GM18868 (cell line): ENCODE results near the gene EPSTI1.
A peak's percentile ranks its signal among the peaks of the same experiment; 100 is the strongest.

Experiments
- ATAC-seq: cut with Tn5 transposase; IDR thresholded peaks from one replicate; pipeline ENCODE4 v1.9.1; 2021; ENCODE audit warnings: mild to moderate bottlenecking, moderate library complexity; ENCODE audit not compliant: unreplicated experiment

Gene EPSTI1

DNA sequence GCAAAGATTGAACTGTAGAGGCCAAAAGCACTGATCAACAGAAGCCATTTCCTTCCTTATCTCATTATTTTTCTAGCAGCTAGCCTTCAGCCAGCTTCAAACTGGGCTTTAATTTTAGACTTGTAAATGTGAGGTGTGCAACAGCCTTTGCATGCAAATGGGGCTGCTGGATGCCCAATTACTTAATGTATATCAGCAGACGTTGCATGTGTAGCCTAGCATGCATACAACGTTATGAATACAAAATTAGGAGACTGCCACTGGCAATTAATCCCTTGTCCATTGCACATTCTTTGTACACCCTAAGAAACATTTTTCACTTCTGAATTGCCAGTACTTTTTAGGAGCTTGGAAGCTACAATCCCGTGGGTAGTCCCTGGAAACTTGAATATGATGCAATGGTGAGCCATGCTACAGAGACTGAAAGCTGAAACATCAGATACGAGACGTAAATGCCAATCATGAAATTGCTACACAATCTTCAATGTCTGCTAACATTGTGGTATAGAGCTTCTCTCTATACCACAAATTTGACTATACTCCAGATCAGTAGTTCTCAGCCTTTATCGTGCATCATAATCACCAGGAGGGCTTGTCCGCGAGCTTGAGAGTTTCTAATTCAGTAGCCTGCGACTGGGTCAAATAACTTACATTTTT, 20.2 kb downstream of the EPSTI1 start:
- ATAC-seq = peak; percentile 55

GRCh38 chr13:42970824-42971690, 21.0 kb downstream of the EPSTI1 start:
- peak; percentile 76 for ATAC-seq

- ATAC-seq = no peak
Observed at GRCh38 chr13:42969565-42970172, 22.4 kb downstream of the EPSTI1 start.

- ATAC-seq = no peak
Observed at GRCh38 chr13:42968906-42969305, 23.1 kb downstream of the EPSTI1 start.

DNA sequence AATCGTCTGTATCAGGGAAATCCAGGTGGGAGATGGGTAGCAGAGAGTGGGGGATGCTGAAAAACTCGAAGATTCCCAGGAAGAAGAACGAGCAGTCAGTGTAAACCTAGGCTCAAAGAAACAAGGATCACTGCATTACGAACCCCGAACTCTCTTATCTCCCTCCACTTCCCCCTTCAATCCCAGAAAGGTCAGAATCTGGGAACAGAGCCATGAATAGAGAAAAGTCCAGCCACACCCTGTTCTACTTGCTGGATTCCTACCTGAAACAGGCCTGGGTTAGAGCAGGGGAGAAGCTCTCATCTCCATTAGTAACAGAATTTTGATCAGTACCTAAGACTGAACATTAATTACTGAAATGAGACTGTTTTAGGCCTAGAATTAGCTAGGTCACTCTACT, 24.4 kb downstream of the EPSTI1 start:
- no peak for ATAC-seq

- no peak for ATAC-seq
Observed at GRCh38 chr13:42965281-42965680, 26.8 kb downstream of the EPSTI1 start.

- ATAC-seq = no peak
Observed at GRCh38 chr13:42964761-42965161, 27.3 kb downstream of the EPSTI1 start.

DNA sequence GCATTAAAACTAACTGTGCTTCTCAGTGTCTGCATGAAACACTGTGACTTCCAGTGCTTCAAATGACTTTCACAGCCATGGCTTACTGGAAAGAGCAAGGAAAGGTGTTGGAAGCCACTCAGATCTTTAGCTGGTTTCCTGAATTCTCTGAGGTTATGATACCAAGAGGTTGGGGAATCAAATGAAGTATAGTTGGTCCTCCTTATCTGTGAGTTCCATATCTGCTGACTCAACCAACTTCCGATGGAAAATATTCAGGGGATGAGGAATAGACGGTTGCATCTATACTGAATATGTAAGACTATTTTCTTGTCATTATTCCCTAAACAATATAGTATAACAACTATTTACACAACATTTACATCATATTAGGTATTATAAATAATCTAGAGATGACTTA, 32.4 kb downstream of the EPSTI1 start:
- ATAC-seq = no peak

DNA sequence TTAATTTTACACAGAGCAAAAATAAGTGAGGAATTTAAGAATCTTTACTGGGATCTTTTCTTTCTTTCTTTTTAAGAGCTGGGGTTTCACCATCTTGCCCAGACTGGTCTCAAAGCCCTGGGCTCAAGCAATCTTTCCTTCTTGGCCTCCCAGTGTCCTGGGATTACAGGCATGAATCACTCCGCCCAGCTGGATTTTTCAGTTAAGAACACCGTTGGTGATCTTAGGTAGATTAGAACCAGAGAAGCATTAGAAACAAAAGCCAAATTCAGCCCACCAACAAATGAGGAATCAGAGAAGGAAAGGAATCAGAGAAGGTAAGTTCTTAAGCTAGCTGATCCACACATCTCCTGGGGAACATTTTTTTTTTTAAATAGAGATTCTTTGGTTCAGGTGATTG, 34.2 kb downstream of the EPSTI1 start:
- ATAC-seq = no peak

- ATAC-seq = no peak
Observed at GRCh38 chr13:42950181-42950580, 41.9 kb downstream of the EPSTI1 start.

- no peak for ATAC-seq
Observed at GRCh38 chr13:42947925-42948324, 44.1 kb downstream of the EPSTI1 start.

DNA sequence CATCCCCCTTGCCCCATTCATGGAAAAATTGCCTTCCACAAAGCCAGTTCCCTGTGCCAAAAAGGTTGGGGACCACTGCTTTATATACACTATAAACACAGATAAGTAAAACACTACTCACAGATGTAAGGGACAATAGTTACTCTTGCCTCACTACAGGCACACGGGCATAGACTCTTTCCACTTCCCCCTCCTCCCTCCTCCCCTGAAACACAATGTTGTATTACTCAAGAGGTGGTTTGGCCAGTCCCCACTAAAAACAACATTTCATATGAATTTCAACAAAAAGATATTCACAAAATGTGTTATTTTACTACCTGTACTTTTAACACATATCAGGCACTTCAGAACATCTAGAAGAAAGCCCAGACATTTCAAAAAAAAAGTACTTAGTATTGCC, 45.1 kb downstream of the EPSTI1 start:
- ATAC-seq = no peak

GRCh38 chr13:42929886-42930535, 62.0 kb downstream of the EPSTI1 start:
- ATAC-seq = no peak

GRCh38 chr13:42926555-42926954, 65.5 kb downstream of the EPSTI1 start:
- no peak for ATAC-seq

- ATAC-seq = no peak
Observed at GRCh38 chr13:42926043-42926442, 66.0 kb downstream of the EPSTI1 start.

- ATAC-seq = no peak
Observed at GRCh38 chr13:42925626-42926025, 66.4 kb downstream of the EPSTI1 start.

DNA sequence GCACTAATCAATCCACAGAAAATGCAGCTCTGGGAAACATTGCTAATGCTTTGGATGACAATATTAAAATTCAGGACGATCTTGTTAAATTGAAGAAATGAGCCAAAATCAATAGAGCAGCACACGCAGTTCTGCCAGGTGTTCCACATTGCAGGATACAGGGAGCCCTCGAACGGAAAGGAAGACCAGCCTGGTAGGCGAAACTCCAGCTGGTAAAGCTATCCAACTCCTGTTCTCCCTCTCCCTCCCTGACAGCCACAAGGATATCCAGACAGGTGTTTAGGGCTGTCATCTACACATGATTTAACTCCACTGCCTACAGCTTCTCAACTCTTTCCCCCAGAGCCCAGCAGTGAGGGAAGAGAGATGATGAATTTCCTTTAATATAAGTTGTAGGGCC, 67.7 kb downstream of the EPSTI1 start:
- no peak for ATAC-seq

DNA sequence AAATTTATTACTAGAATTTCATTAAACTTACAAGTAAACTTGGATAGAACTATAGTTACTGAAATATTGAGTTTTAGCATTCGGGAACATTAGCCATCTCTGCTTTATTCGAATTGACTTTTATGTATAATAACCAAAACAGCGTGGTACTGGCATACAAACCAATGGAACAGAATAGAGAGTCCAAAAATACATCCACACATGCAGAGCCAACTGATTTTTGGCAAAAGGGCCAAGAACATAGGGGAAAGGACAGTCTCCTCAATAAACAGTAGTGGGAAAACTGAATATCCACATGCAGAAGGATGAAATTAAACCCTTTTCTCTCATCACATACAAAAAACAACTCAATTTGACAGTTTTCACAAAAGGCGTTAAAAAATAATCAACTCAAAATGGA, 84.3 kb downstream of the EPSTI1 start:
- no peak for ATAC-seq

- no peak for ATAC-seq
Observed at GRCh38 chr13:42906257-42906656, 85.8 kb downstream of the EPSTI1 start.

DNA sequence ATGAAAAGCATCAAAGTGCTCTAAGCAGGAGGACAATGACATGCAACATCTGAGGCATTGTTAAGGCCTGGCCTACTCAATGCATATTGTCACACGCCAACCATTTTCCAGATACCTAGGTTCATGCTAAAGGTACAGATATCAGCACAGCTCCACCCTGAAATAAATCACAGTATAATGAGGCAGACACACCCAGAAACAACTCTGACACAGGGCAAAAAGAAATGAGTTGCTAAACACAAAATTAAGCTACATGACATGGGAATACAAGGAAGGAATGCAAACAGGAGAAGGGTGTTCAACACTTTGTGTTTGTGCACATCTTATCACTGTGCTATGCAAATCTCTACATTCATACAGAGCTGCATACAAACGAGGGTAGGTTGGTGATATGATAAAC, 86.5 kb downstream of the EPSTI1 start:
- ATAC-seq = no peak

DNA sequence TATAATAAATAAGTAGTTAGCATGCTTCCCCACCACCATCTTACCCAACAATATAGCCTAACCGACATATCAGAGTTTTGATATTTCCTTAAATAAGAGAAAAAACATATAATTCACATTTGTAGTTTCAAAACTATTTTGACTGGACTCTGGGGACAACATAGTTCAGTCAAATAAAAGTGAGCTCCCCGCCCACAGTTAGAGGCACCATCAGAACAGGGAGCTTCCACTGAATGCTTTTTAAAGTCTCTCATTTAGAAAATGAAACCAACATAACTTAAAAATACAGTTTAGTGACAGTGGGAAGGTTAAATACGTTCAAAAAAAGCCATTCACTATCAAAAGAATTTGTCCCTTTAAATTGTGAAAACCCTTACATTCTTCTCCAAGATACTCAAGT, 92.8 kb downstream of the EPSTI1 start:
- peak; percentile 81 for ATAC-seq
